Mesothelial cell of epicardium (in vitro differentiated cells): ENCODE measurements around the gene AFF2. TPM values are rescaled to one million over a fixed set of nuclear protein-coding genes. Genes with fewer than 3 reads are reported as not detected.

Source experiments
- DNase-seq, 2 experiments: peaks; one replicate each; pipeline ENCODE4 v3.0.0; 2021; ENCODE audit warnings: low spot score in 2 of 2; ENCODE audit not compliant: unreplicated experiment in 2 of 2
- H3K27ac Mint-ChIP-seq: 2 replicates; pipeline ENCODE4 v1.8.0; 2021; ENCODE audit warnings: mixed read lengths
- H3K27me3 Mint-ChIP-seq: 2 replicates; pipeline ENCODE4 v1.8.0; 2021; ENCODE audit warnings: low read depth, mixed read lengths
- H3K36me3 Mint-ChIP-seq: 2 replicates; pipeline ENCODE4 v1.8.0; 2021; ENCODE audit warnings: mixed read lengths
- H3K4me1 Mint-ChIP-seq: 2 replicates; pipeline ENCODE4 v1.8.0; 2021; ENCODE audit warnings: mixed read lengths
- H3K4me3 Mint-ChIP-seq: 2 replicates; pipeline ENCODE4 v1.8.0; 2021; ENCODE audit warnings: mild to moderate bottlenecking, moderate library complexity, mixed read lengths
- H3K9me3 Mint-ChIP-seq: 2 replicates; pipeline ENCODE4 v1.8.0; 2021; ENCODE audit warnings: mixed read lengths
- total RNA-seq: library from RNA; stranded (reverse); gene quantifications from 3 replicates; pipeline ENCODE4 v1.2.1, GENCODE V29; 2021
- TF ChIP-seq, protein P1 (sequence below): fragments of 200-600 bp; sonication (generic); IDR thresholded peaks from one replicate; pipeline ENCODE4 v1.5.0; 2021; ENCODE audit warnings: antibody characterized with exemption; ENCODE audit not compliant: unreplicated experiment

Gene AFF2
- total RNA-seq, 1 donor from 2014 or later, result 5.8 TPM

DNA sequence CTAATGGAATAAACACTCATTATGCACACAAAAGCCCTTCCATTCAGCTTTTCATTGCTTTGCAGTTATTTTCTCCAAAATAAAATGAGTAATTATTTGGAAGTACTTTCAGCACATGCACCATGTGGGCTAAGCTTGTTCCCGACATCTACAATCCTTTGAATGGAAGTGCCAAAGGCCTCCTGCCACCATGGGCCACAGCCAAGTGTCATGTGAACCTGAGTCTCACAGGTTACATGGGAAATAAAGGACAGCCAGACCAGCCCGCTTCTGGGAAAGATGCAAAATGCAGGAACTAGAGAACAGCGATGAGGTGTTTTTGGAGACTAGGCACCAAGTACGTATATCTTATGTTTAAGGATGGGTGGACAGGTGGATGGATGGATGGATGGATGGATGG, 181.8 kb downstream of the AFF2 start:
- TF ChIP-seq, protein P1, sequence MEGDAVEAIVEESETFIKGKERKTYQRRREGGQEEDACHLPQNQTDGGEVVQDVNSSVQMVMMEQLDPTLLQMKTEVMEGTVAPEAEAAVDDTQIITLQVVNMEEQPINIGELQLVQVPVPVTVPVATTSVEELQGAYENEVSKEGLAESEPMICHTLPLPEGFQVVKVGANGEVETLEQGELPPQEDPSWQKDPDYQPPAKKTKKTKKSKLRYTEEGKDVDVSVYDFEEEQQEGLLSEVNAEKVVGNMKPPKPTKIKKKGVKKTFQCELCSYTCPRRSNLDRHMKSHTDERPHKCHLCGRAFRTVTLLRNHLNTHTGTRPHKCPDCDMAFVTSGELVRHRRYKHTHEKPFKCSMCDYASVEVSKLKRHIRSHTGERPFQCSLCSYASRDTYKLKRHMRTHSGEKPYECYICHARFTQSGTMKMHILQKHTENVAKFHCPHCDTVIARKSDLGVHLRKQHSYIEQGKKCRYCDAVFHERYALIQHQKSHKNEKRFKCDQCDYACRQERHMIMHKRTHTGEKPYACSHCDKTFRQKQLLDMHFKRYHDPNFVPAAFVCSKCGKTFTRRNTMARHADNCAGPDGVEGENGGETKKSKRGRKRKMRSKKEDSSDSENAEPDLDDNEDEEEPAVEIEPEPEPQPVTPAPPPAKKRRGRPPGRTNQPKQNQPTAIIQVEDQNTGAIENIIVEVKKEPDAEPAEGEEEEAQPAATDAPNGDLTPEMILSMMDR, result no peak
- Mint-ChIP-seq H3K9me3 (peaks cover 22% of the 10 kb centered on the region), H3K4me3 (no peak overlapping the region), H3K4me1 (no peaks in the 10 kb centered on the region), H3K36me3 (no peaks in the 10 kb centered on the region), H3K27me3 (no peaks in the 10 kb centered on the region), H3K27ac (no peak overlapping the region)
- DNase-seq, result no peak

DNA sequence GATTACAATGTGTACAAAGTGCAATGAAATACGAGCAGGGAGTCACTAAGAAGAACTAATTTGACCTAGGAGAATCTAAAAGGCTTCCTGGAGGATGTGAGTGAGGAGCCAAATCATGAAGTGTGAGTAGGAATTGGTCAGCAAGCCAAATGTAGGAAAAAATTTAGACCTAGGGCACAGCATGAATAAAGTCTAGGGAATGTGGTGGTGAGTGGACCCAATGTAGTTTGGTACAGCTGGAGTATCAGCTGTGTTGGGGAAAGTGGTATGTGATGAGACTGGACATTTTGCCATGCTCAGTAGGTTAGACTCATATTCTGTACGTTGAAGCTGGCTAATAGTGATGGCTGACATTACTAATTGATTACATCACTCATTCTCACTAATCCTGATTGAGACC, 191.0 kb downstream of the AFF2 start:
- peaks cover 21% of the 10 kb centered on the region for H3K9me3 Mint-ChIP-seq

DNA sequence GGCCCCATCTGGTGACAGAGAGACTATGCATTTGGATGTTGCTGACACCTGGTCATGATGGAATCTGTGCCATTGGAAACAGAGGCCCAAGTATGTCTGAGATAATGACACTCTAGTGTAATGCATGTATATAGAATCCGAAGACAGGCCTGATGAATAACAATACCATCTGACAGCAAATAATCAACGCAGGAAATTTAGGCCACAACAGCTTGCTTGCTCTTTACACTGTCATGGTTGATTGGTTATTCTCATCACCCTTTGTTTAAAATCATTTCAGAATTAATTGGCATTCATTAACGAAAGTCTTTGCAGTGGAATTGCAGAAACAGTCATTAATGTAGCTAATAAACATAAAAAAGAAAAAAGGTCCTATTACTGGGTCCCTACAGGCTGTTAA, 194.8 kb downstream of the AFF2 start:
- H3K36me3 Mint-ChIP-seq, result no peaks in the 10 kb centered on the region
- no peak overlapping the region for H3K27ac Mint-ChIP-seq
- H3K4me1 Mint-ChIP-seq, result no peaks in the 10 kb centered on the region
- H3K9me3 Mint-ChIP-seq, result peaks cover 18% of the 10 kb centered on the region
- TF ChIP-seq, protein P1, result no peak
- DNase-seq, result no peak
- no peak overlapping the region for H3K4me3 Mint-ChIP-seq
- no peaks in the 10 kb centered on the region for H3K27me3 Mint-ChIP-seq

More for the DNA sequence above, 191.0 kb downstream of the AFF2 start:
- Mint-ChIP-seq H3K27me3 (no peaks in the 10 kb centered on the region), H3K36me3 (no peaks in the 10 kb centered on the region), H3K27ac (no peak overlapping the region), H3K4me1 (no peaks in the 10 kb centered on the region), H3K4me3 (no peak overlapping the region)
- no peak for DNase-seq
- TF ChIP-seq, protein P1, result no peak

DNA sequence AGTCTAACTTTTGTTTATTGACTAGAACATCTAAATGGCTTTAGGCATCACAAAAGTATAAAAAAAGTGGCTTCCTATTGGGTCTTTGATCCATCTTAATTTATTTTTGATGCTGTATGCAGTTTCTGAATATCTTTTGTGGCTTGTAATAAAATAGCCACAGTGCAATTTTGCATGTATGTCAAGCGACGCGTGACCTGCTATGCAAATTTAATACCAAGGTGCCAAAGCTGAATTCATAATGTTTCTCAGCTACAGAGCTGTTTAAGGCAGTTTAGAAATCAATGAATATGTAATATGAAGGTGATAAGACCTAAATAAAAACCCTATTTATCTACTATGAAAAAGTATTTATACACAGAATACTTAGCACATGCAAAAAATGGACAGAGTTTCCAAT, 197.8 kb downstream of the AFF2 start:
- Mint-ChIP-seq H3K27me3 (no peaks in the 10 kb centered on the region), H3K4me3 (no peak overlapping the region), H3K27ac (no peak overlapping the region), H3K4me1 (no peaks in the 10 kb centered on the region), H3K36me3 (no peaks in the 10 kb centered on the region), H3K9me3 (peaks cover 25% of the 10 kb centered on the region)
- TF ChIP-seq, protein P1, result no peak
- no peak for DNase-seq

DNA sequence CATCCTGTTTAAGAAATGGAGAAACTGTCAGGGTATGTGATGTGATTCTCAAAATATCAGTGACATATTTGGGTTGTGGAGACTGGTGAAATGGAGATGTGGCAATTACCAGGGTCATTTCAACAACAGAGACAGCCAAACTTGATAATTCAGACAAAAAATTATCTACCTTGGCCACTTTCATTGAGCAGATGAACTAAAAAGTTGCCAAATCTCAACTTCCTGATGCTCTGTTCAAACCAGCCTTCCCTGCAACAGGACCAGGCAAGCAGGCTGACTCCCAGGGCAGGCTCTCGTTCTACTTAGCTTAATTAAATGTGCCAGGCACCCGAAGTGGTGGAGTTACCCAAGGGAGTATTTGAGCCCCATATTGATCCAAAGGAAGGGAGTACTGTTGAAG, 199.6 kb downstream of the AFF2 start:
- TF ChIP-seq, protein P1, result no peak
- peaks cover 18% of the 10 kb centered on the region for H3K9me3 Mint-ChIP-seq
- no peaks in the 10 kb centered on the region for H3K36me3 Mint-ChIP-seq
- no peak overlapping the region for H3K4me3 Mint-ChIP-seq
- H3K4me1 Mint-ChIP-seq, result no peaks in the 10 kb centered on the region
- no peaks in the 10 kb centered on the region for H3K27me3 Mint-ChIP-seq
- no peak overlapping the region for H3K27ac Mint-ChIP-seq
- no peak for DNase-seq

DNA sequence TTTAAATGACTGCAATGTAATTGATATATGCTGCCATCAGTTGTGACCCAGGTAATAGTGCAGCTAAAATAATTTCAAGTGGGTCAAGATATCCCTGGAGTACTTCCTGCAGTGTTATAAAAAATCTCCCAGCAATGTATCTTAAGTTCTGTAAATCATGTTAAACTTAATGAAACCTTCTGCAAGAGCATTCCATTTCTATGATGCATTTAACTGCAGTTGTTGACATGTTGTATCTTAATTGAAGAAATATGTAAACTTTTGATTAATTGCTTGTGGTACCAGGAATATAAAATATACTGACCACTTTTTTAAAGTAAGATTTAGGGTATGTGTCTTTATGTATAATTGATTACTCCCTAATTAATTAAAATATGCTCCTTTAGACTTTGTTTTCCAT, 213.6 kb downstream of the AFF2 start:
- H3K36me3 Mint-ChIP-seq, result no peaks in the 10 kb centered on the region
- peaks cover 2% of the 10 kb centered on the region for H3K4me1 Mint-ChIP-seq
- H3K4me3 Mint-ChIP-seq, result no peak overlapping the region
- DNase-seq, result no peak
- no peaks in the 10 kb centered on the region for H3K27me3 Mint-ChIP-seq
- no peak overlapping the region for H3K27ac Mint-ChIP-seq
- H3K9me3 Mint-ChIP-seq, result peaks cover 19% of the 10 kb centered on the region
- TF ChIP-seq, protein P1, result no peak
